ENCODE data around the gene CCDC192. TPM values are rescaled to one million over a fixed set of nuclear protein-coding genes. Genes with fewer than 3 reads are reported as not detected.

Gene CCDC192
- total RNA-seq, 1 experiment from 2014 or later: 0.52 TPM

- TF ChIP-seq ATF6 (CRISPR knock-in tag; IDR thresholded peaks at IDR 0.05): no peak
- TF ChIP-seq HMGA2 (CRISPR knock-in tag; IDR thresholded peaks at IDR 0.05): no peak
- TF ChIP-seq ZBTB21 (CRISPR knock-in tag; IDR thresholded peaks at IDR 0.05; ENCODE audit: borderline replicate concordance): no peak
- no peak for TF ChIP-seq JAZF1 (CRISPR knock-in tag; IDR thresholded peaks at IDR 0.05)
- no peak for TF ChIP-seq PREB (CRISPR knock-in tag; IDR thresholded peaks at IDR 0.05; ENCODE audit: borderline replicate concordance)
- no peak for TF ChIP-seq NR1H2 (CRISPR knock-in tag; IDR thresholded peaks at IDR 0.05)
- no peak for TF ChIP-seq ZNF263 (CRISPR knock-in tag; IDR thresholded peaks at IDR 0.05; ENCODE audit: low read depth)
- TF ChIP-seq CREB1 (CRISPR knock-in tag; IDR thresholded peaks at IDR 0.05): no peak
- TF ChIP-seq FOXP4 (CRISPR knock-in tag; IDR thresholded peaks at IDR 0.05): no peak
- no peak for TF ChIP-seq ZNF671 (CRISPR knock-in tag; IDR thresholded peaks at IDR 0.05)
- TF ChIP-seq EMX1 (CRISPR knock-in tag; IDR thresholded peaks at IDR 0.05): no peak
- no peak for TF ChIP-seq AR (CRISPR knock-in tag; IDR thresholded peaks at IDR 0.05)
- no peak for TF ChIP-seq ZNF423 (CRISPR knock-in tag; IDR thresholded peaks at IDR 0.05)
- TF ChIP-seq ZMAT4 (CRISPR knock-in tag; IDR thresholded peaks at IDR 0.05): no peak
- TF ChIP-seq OVOL2 (CRISPR knock-in tag; IDR thresholded peaks at IDR 0.05; ENCODE audit: borderline replicate concordance): no peak
- no peak for TF ChIP-seq PRRX2 (CRISPR knock-in tag; IDR thresholded peaks at IDR 0.05)
- TF ChIP-seq ZNF425 (CRISPR knock-in tag; conservative IDR thresholded peaks at IDR 0.05): no peak
- no peak for TF ChIP-seq FOXP1 (CRISPR knock-in tag; IDR thresholded peaks at IDR 0.05; ENCODE audit: borderline replicate concordance)
- Mint-ChIP-seq H3K4me3 (no peak overlapping the region), H3K27me3 (ENCODE audit: low read depth) (no peaks in the 10 kb centered on the region), H3K9me3 (peaks cover 18% of the 10 kb centered on the region), H3K27ac (no peak overlapping the region), H3K4me1 (peaks cover 5% of the 10 kb centered on the region), H3K36me3 (peaks cover 6% of the 10 kb centered on the region; the same call in 1 of the 2 replicates)
- ATAC-seq (no peak), DNase-seq (ENCODE audit: low spot score) (no peak)
- POLR2A ChIA-PET: no interaction called here
- CTCF ChIA-PET: no interaction called here
Measured at GRCh38 chr5:127834554-127834953, 131.4 kb downstream of the CCDC192 start.

Measured in WTC11 (cell line).